Measurements from ENCODE around the gene SLC25A46.
A peak's percentile ranks its signal among the peaks of the same experiment; 100 is the strongest.

The SLC25A46 gene

GRCh38 chr5:110757118-110757729, 18.4 kb downstream of the SLC25A46 start:
- peak; percentile 53 for TF ChIP-seq CTCF (IDR thresholded peaks at IDR 0.05; ENCODE audit: insufficient read depth, low read depth, low read length, missing control alignments)
- no peak overlapping the region for H3K4me3 ChIP-seq (ENCODE audit: low read length)
- peak; percentile 70 for DNase-seq (ENCODE audit: low read depth)

GRCh38 chr5:110760158-110760557, 21.4 kb downstream of the SLC25A46 start:
- H3K4me3 ChIP-seq (ENCODE audit: low read length): no peak overlapping the region
- TF ChIP-seq CTCF (IDR thresholded peaks at IDR 0.05; ENCODE audit: insufficient read depth, low read depth, low read length, missing control alignments): no peak
- DNase-seq (ENCODE audit: low read depth): no peak

- no peak overlapping the region for H3K4me3 ChIP-seq (ENCODE audit: low read length)
- TF ChIP-seq CTCF (IDR thresholded peaks at IDR 0.05; ENCODE audit: insufficient read depth, low read depth, low read length, missing control alignments): no peak
- peak; percentile 18 for DNase-seq (ENCODE audit: low read depth)
Measured at GRCh38 chr5:110768138-110768860, 29.5 kb downstream of the SLC25A46 start.

GRCh38 chr5:110769000-110769681, 30.3 kb downstream of the SLC25A46 start:
- H3K4me3 ChIP-seq (ENCODE audit: low read length): no peak overlapping the region
- TF ChIP-seq CTCF (IDR thresholded peaks at IDR 0.05; ENCODE audit: insufficient read depth, low read depth, low read length, missing control alignments): no peak
- DNase-seq (ENCODE audit: low read depth): peak; percentile 78

- TF ChIP-seq CTCF (IDR thresholded peaks at IDR 0.05; ENCODE audit: insufficient read depth, low read depth, low read length, missing control alignments): no peak
- DNase-seq (ENCODE audit: low read depth): peak; percentile 54
- no peak overlapping the region for H3K4me3 ChIP-seq (ENCODE audit: low read length)
Measured at GRCh38 chr5:110770286-110770685, 31.5 kb downstream of the SLC25A46 start.

GRCh38 chr5:110784901-110785300, 46.1 kb downstream of the SLC25A46 start:
- TF ChIP-seq CTCF (IDR thresholded peaks at IDR 0.05; ENCODE audit: insufficient read depth, low read depth, low read length, missing control alignments): no peak
- DNase-seq (ENCODE audit: low read depth): no peak
- no peak overlapping the region for H3K4me3 ChIP-seq (ENCODE audit: low read length)

Measured in epithelial cell of esophagus (primary cell).